Retinal pigment epithelial cell (primary cell): ENCODE measurements around the gene NUP133.

Source experiments
- DNase-seq: peaks from one replicate; pipeline ENCODE4 v3.0.0-alpha.2; 2010; ENCODE audit warnings: low read depth
- H3K4me3 ChIP-seq: 2 replicates; pipeline ENCODE4 v1.5.1; 2011; ENCODE audit warnings: mild to moderate bottlenecking, low read length, control low read depth, moderate library complexity
- TF ChIP-seq, protein P1 (sequence below): conservative IDR thresholded peaks from 2 replicates; pipeline ENCODE4 v1.5.1; 2011; ENCODE audit warnings: low read depth, low read length, control low read depth, inconsistent platforms

The NUP133 gene

GRCh38 chr1:229466887-229467286 lies 41.3 kb downstream of the NUP133 start:
- DNase-seq = no peak
- no peak overlapping the region for H3K4me3 ChIP-seq

DNA sequence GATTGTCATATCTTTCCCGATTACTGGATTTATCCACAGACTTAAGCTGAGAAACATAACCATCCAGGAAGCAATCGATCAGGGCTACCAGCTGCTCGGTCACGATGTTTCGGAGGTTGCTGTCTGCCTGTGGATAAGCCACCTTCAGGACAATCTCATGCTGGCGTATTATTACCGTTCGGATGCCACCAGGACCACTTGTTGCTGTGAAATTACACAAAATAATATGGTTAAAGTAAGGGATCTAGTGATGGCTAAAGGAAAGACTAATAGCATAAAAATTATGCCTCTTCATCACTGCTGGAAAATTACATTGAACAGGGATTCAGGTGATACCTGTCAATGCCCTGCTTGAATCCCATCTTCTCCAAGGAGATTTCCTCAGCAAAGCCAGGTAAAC lies 43.5 kb downstream of the NUP133 start:
- TF ChIP-seq, protein P1, sequence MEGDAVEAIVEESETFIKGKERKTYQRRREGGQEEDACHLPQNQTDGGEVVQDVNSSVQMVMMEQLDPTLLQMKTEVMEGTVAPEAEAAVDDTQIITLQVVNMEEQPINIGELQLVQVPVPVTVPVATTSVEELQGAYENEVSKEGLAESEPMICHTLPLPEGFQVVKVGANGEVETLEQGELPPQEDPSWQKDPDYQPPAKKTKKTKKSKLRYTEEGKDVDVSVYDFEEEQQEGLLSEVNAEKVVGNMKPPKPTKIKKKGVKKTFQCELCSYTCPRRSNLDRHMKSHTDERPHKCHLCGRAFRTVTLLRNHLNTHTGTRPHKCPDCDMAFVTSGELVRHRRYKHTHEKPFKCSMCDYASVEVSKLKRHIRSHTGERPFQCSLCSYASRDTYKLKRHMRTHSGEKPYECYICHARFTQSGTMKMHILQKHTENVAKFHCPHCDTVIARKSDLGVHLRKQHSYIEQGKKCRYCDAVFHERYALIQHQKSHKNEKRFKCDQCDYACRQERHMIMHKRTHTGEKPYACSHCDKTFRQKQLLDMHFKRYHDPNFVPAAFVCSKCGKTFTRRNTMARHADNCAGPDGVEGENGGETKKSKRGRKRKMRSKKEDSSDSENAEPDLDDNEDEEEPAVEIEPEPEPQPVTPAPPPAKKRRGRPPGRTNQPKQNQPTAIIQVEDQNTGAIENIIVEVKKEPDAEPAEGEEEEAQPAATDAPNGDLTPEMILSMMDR = no peak
- no peak for DNase-seq
- no peak overlapping the region for H3K4me3 ChIP-seq

More at GRCh38 chr1:229466887-229467286, 41.3 kb downstream of the NUP133 start:
- TF ChIP-seq, protein P1 = no peak

DNA sequence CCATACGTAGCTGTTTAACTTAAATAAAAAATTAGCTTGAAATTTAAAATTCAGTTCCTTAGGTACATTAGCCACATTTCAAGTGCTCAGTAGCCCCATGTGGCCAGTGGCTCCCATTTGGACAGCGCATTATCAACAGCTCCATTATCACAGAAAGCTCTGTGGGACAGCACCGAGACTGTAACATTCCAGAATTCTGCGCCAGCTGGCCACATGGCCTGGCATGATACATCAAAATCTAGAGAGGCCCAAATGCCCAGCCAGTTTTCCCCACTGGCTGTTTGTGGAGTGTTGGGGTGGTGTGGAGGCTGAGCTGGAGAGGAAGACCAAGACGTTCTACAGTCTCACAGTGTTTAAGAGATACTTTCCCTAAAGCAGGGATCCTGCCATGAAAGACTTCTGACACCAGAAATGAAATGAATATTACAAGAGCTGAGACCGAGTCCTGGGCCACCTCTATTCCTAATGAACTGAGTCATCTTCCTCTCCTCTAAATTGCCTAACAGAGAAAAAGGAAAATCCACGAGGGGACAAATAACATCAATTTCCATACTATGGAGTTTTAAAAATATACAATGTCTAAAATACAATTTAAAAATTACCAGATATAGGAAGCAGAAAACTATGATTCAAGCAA lies 47.0 kb downstream of the NUP133 start:
- DNase-seq = no peak
- no peak overlapping the region for H3K4me3 ChIP-seq
- TF ChIP-seq, protein P1 = no peak

DNA sequence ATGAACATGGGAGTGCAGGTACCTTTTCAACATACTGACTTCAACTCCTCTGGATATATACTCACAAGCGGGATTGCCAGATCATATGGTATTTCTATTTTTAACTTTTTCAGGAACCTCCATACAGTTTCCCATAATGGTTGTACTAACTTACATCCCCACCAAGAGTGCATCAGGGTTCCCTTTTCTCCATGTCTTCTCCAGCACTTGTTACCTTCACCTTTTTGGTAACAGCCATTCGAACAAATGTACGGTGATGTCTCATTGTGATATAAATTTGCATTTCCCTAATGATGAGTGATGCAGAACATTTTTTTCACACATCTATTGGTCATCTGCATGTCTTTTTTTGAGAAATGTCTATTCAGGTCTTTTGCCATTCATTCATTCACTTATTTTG lies 48.3 kb downstream of the NUP133 start:
- no peak for DNase-seq
- no peak overlapping the region for H3K4me3 ChIP-seq
- TF ChIP-seq, protein P1 = no peak

- TF ChIP-seq, protein P1 = no peak
- no peak overlapping the region for H3K4me3 ChIP-seq
These were observed 50.7 kb downstream of the NUP133 start for GRCh38 chr1:229457436-229457835.

GRCh38 chr1:229456016-229456415 lies 52.1 kb downstream of the NUP133 start:
- H3K4me3 ChIP-seq = no peak overlapping the region
- TF ChIP-seq, protein P1 = no peak
- DNase-seq = no peak

More at GRCh38 chr1:229457436-229457835, 50.7 kb downstream of the NUP133 start:
- DNase-seq = no peak

DNA sequence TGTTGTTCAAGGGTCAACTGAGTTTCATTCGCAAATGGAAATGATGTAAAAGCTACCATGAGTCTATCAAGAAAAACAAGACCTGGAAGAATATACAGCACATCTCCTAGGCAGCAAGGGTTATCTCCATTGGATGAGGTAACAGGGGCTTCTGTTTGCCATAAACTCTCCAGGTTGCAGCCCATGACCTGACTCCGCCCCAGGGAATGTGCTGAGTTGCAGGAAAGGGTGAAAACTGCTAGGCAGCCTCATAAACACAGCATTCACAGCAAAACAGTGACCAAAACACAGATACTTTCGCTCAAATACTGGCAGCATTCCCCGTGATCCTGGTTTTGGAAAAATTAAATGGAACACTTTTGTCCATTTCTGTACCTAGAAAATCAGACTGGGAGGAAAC lies 54.1 kb downstream of the NUP133 start:
- no peak for DNase-seq
- TF ChIP-seq, protein P1 = no peak

More for the DNA sequence above, 54.1 kb downstream of the NUP133 start:
- no peak overlapping the region for H3K4me3 ChIP-seq
